NCI-H2107 treated with DMSO at 0.1 percent for 48 hours (cell line): ENCODE results near the gene CABLES1.

Experiments
- DNase-seq: peaks from one replicate; lab custom pipeline; 2025; ENCODE audit not compliant: unreplicated experiment; lab: John Stamatoyannopoulos, UW

Gene CABLES1

DNA sequence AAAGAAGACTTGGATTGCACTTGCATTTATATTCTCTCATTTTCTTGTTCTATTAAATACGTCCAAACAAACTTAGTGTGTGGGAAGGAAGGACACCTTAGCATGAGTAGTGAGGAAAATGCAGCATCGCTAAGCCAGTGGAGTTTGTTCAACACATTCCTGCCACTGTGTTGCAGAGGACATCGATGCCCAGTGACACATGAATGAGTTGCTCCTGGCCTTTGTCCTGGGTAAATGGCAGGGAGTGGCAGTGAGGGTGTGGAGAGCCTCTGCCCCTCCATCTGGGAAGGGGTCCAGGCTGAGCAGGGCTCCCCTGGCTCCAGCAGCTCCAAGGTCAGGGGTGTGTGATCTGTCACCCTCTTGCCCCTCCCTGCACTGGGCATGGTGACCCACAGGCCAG, 75.9 kb downstream of the CABLES1 start:
- DNase-seq: no peak

DNA sequence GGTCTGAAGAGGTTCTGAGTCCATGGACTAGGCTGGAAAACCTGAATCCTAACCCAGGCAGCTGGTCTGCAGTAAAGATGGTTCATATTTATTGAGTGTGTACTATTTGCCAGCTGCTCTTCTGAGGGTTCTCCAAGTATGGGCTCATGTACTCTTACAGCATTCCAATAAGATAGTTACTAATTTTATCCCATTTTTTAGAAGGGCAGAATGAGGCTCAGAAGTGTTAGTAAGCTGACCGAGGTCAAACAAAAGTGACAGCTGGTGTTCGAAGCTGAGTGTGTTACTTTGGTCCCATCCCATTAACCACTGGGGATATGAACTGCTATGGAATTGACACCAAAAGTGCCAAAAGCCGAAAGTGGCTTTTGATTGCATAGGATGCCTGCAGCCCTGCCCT, 76.9 kb downstream of the CABLES1 start:
- no peak for DNase-seq

DNA sequence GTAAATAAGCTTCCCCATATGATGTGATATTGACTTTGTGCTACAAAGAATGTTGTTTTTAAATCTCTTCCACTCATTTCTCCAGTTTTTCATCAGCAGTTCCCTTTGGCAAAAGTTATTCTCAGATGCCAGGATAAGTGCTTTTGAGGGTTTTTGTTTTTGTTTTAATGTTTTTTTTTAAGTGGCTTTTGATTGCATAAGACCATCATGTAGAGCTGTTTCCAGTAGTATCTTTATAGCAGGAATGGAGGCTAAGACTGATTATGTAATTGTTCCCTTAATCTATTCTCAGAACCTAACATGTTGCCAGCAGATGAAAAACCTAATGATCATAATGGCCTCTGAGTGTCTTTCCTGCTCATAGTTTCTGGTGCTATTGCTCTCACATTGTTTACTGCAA, 77.9 kb downstream of the CABLES1 start:
- no peak for DNase-seq

DNA sequence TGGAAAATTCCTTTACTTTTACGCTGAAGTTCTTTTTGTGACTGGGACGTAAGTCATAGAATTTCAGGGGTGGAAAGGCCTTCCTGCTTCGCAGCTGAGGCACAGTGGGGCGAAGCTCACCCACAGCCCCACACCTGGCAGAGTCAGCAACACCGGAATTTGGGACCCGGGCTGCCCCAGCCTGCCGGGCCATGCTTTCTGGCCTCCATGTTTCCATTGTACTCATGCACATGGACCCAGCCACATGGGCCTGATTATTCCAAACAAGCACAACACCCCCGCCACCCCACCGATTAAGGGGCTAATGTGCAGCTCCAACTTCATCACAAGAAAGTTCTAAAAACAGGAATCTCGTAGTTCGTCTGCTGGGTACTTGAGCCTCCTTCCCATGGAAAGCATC, 82.5 kb downstream of the CABLES1 start:
- no peak for DNase-seq

DNA sequence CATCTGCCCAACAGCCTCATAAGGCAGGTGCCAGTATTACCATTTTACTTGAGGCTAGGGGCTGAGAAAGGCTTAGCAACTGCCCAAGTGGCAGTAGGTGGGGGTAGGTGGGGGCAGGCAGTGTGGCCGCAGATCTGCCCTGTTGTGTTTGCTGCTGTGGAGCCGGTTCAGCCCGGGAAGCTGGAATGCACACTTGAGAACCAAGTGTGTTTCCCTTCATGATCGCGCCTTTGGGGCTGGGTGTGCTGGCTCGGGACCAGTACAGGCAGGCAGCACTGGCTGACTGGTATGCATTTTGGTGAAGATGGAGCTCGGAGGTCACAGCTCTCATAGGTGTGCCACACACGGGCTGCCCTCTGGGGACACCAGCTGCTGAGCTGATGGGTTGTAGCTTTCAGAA, 85.1 kb downstream of the CABLES1 start:
- no peak for DNase-seq

DNA sequence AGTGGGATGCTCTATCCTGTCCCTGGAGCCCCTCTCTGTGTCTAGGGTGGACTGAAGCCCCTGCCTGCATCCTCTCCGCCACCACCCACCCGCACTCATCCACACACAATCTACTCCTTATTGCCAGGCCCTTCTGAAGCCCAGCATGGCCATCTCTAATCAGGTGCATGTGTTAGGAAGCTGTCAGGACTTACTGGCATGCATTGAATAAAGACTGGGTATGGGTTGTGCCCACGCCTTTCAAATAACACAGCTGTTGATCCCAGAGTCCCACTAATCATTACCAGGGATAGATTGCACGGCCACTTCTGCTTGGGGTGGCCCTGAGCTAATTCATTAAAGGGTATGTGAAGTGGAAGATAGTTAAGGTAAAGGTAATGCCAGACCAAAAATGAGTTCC, 88.4 kb downstream of the CABLES1 start:
- no peak for DNase-seq

DNA sequence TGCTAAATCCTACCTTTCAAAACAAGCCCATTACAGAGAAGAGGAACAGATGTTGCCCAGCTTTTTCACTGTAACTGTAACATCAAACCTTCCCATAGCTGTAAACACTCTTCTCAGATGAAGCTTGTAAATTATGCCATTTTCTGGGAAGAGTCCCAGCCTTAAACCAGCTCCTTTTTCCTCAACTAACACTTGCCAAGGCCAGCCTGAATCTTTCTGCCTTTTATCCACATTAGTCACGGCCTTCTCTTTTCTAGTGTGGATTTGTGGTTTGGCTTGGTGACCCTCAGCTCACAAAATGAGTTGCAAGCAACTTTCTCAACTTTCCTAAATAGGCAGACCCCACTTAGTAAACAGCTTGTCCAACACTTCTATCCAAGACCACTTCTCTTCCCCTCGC, 90.2 kb downstream of the CABLES1 start:
- no peak for DNase-seq

DNA sequence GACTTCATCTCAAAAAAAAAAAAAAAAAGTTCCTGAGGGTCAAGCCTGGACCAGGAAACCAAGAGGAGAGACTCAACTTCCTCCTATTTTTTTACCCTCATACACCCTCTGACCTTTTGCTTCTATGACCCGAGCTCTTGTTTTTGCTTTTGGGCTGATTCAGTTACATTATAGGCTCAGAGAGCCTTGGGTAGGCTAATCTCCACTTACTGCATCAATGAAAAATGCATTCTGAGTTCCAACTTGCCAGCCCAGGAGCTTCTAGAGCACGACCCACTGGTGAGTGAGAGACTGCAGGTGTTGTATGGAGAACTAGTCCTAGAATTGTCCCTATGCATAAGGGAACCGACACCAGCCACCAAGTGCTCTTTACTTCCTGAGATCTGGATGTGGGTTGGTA, 91.1 kb downstream of the CABLES1 start:
- no peak for DNase-seq

DNA sequence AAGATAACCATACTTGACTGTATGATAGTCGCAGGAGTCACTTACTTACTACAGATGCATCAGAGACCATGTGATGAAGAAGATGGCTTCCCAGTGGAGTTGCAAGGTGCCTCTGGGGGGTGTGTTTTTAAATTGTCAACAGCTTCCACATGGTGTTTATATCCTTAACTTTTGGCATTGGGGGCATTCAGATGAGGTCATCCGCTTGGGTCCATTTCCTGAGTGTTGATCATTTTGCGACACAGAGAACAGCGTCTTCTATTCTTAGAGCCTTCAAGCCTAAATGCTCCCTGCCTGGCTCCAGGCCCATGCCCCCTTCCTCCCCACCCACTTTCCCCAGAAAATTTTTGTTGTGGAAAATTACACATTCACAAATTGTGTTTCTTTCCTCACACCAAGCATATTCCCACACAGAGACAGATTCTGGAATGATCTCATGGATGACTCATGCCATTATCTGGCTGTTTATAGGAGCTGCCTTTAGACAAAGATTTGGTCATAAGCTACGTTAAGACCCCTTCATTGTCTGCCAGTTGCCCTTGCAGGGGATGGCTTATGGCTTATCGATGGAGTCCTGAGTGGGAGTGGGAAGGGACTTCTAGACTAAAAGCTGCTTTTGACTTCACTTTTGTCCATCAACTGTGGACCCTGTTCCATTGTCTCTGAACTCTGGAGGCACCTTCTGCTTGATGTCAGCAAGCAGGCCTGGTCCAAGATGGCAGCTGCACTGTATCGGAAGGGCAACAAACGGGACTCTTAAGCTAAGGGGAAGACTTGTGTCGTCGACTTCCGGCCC, 91.8 kb downstream of the CABLES1 start:
- no peak for DNase-seq

DNA sequence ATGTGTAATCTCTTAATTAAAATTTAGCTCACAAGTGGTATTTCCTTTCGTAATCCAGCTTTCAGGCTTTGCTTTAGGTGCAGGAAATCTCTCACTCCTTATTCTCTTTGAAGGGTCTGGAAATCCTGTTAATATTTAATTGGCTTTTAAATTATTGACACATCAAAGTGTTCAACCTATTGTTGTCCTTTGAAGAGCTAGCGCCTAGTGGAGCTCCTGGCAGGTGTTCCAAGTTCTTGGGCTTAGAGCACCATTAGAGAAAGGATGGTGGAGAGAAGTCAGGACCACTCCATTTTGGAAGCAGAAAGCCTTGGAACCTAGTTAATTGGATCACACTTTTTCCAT, 92.4 kb downstream of the CABLES1 start:
- DNase-seq: peak; percentile 34

DNA sequence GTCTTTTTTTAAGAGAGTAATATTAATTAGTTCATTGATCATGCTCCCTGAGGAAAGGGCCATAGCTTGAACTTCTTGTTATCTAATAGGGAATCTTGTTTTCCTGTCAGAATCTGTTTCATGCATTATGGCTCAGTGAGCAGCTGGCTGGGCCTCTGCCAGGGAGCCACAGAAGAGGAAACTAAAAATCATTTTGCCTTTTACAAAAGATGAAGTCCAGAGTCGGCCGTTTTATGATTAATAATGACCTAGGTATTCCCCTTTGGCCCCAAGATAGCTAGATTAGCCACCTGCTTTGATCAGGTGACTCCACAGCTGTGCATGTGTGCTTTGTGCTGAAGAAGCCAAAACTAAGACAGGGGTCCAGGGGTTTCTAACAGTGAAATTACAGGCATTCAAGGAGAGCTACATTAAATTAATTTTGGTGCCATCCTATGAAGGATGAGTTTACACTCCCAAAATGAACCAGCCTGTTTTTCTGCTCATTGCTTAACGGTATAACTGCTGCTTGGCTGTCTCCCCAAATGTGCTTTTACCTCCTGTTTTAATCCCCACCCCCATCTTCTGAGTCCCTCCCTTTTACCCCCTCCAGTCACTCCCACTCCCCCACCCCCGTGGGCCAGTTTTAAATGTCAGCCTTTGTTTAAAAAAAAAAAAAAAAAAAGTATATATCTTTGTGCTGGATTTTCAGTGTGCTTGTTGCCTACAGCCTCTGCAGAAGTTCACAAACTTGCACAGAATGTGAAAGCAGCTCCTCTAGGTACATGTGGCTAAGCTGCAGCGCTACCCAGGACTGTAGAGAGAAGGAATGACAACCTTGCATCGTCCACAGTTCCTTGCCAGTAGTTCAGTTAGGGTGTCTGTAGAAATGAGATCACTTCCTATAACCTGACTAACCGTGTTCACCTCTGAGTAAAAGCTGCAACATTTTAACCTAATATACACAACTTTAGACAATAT, 93.1 kb downstream of the CABLES1 start:
- no peak for DNase-seq

DNA sequence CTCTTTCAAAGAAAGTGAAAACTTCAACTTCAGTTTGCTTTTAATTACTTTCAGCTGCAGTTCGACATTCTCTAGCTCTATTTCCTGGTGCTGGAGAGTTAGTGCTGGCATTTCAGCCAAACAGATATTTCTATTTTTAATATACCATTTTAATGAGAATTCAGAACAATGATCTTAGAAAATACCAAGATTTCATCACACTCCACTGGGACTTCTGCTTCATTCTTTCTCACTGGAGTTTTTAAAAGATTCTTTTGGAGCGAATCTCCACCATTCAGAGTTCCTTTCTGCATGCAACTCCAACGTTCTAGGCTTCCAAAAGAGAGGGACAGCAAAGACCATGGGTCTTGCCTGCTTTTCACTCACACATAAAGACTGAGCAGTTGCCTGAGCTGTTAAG, 94.2 kb downstream of the CABLES1 start:
- DNase-seq: no peak

DNA sequence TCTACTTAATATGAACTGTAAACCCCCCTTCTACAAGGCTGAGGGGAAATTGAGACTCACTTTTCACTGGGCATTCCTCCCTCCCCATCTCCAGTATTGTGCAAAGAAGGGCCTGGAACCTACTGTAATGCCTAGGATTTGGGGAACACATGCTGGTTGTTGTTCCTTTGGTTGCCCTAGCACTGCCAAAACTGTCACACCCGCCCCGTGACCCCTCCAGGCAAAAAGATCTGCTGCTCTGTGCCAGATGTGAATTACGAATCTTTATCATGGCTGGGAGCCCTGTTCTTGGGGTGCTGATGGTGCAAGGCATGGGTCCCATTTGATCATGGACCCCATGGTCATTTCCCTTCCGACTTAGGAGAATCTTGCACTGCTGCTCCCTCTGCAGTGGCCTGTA, 95.4 kb downstream of the CABLES1 start:
- no peak for DNase-seq

DNA sequence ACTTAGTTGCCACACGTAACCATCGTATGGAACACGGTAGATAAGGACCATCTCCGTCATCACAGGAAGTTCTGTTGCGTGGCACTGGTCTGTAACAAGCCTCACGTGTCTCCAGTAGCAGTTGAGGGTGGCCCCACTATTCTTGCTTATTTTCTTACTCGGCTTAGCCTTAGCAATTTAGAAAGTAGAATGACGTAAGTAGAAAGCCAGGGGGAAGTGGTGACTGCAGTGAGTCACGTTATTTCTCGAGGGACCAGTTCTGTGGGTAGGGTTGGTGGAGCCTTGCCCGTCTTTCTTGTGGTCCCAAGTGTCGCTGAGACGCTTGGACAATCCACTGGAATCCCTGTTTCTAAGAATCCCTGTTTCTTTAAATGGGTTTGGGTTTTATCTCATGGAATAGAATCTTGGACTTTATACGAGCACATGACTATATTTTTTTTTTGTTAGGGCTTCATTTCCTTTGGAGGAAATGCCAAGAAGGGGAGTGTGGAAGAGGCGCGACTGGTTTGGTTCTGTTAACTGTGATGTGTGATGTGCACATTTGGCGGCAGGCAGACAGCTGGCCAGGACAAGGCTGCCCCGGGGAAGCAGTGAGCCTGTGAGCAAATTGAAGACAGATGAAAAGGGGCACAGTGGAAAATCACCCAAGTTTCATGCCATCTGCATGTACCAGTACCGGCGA, 96.2 kb downstream of the CABLES1 start:
- no peak for DNase-seq

DNA sequence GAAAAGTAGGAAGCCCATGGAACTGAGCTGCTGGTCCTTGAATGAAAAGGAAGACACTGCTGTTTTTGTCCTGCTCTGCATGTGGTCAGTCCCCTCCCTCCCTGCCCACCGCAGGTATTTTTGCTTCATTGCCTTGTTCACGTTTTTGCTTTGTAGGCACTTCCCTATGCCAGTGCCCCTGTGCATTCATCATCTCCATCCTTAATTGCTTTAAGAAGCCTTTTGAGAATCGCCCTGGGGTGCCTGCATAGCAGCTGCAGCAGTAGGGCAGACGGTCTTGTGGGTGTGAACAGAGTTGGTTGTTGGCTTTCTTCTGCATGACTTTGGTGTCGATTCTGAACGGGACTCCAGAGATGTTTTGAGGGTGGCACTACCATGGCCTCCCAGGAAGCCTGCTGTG, 97.0 kb downstream of the CABLES1 start:
- DNase-seq: peak; percentile 21

DNA sequence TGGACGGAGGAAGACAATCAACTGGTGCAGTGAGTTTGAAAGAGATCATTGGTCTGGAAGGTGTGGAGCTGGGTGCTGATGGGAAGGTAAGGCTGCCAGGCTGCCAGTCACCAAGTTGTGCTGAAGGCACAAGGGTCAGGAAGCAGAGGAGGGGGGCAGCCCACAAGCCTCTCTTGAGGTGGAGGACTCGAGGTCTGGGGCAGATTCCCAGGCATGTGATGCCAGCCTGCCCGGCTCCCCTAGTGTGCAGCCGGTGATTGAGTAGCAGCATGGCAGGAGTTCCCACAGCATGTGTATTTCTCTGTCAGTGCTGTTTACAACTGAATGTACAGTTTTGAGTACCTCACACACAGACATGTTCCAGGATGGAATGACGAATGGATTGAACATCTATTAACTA, 99.3 kb downstream of the CABLES1 start:
- DNase-seq: peak; percentile 13

DNA sequence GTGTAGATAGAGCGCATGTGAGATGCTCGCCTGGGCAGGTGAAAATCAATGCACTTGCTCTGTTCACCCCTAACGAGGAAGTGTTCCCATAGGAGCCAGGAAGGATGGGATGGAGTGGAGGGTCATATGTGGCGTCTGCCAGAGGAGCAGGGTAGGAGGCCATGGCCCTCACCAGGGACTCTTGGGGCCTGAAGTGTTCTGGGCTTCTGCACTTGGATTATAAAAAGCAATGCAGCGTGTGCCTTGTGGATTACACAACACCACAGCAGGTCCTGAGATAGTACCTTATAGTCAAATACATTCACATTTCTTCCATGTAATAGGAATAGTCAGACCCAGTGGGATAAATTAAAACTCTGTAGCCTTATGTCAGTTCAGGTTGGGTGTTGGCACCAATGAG, 100.1 kb downstream of the CABLES1 start:
- DNase-seq: no peak

DNA sequence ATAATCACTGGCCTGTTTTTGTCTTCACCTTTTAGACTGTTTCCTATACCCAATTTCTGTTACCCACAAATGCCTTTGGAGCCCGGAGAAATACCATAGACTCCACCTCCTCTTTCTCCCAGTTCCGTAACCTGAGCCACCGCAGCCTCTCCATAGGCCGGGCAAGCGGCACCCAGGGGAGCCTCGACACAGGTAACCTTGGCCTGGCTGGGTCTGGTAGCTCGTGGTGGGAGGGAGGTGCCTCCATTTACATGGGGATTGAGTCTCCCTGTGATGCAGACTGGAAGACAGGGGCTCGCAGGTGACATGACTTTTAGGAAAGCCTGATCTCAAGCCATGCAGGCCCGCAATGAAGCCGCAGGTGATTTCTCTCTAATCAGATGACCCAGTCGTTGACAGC, 100.6 kb downstream of the CABLES1 start:
- DNase-seq: peak; percentile 38

DNA sequence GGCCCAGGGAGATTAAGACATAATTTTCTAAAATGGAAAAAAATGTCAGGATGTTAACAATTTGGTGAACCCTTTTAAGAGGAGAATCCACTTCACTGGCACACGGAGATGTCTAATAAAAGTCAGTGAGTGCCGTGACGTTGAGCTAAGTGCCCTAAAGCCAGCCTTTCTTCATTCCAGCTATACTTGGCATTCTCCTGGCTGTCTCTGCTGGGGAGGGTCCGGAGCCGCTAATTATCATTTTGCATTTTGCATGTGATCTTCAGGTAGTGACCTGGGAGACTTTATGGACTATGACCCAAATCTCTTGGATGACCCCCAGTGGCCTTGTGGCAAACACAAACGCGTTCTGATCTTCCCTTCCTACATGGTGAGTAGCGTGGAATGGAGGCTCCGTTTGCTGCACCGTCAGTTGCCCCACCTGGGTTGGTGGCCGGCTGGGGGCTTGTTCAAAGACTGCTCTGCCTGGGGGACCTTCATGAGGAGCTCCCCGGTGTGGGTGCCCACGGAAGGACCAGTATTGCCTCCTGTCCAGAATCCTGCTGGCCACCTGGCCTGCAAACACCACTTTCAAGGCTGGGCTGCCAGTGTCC, 101.7 kb downstream of the CABLES1 start:
- DNase-seq: no peak

DNA sequence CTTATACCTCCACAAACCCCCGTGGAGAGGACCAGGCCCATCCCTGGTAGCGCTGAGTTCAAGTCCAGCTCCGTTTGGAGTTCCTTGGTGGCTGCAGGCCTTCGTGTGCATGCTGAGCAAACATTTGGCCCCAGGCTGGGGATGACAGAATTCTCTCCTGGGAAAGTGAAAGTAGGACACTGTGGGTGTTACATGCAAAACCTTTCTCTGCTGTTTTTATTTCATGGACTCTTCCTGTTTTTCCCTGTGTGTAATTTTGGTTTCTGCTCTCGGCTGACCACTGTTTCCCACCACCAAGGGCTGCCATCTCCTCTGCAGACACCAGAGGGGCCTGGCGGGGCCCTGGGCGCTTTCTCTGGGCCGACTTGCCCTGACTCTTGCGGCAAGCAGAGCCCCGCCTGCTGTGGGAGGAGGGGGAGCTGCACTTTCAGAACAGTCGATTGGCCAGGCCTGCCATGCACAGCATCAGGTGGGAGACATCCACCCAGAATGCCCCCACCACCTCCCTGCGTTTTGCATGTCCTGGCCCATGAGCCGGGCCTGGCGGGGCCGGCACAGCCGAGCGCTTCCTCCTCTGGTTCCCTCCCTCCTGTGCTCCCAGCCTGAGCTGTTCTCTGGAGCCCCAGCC, 102.4 kb downstream of the CABLES1 start:
- no peak for DNase-seq

DNA sequence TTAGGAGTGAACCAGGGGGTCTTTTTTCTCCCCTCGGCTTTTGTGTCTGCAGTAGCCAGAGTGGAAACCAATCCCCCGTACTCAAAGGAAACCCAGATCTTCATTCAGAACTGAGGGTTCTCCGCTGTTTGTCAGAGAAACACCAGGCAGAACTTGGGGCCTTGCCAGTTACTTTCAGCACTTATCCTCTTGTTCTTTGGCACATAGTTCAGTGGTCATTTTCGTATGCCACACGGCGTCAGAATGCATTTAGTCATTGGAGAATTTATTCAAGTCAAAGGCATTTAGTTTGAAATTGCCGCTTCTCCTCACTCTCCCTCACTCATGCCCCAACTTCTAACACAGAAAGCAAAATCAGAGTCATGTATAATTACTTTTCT, 102.9 kb downstream of the CABLES1 start:
- no peak for DNase-seq
